H1 (cell line): Measurements from ENCODE around the gene LPP. TPM values are rescaled to one million over a fixed set of nuclear protein-coding genes. Genes with fewer than 3 reads are reported as not detected.

Experiments
- CTCF ChIA-PET: fragments of 300-600 bp; sonication (Branson Sonifier 250); formaldehyde crosslinking; loops from one replicate; lab custom pipeline; 2021; ENCODE audit not compliant: partially characterized antibody; lab: Charles Lee
- POLR2A ChIA-PET: fragments of 300-600 bp; sonication (Branson Sonifier 250); formaldehyde crosslinking; loops from one replicate; lab custom pipeline; 2021; ENCODE audit warnings: inconsistent platforms; ENCODE audit not compliant: partially characterized antibody; lab: Charles Lee
- DNase-seq, 2 experiments: peaks; one replicate each; pipeline versions ENCODE4 v3.0.0 to v3.0.0-alpha.2; 2010 to 2022; ENCODE audit warnings: low spot score in 2 of 2, low read depth in 1 of 2, mixed read lengths in 1 of 2
- FAIRE-seq: peaks from 2 replicates; lab custom pipeline; 2011; peaks lifted over from hg19 to GRCh38; lab: Jason Lieb, UNC
- H2AFZ ChIP-seq: 2 replicates; pipeline ENCODE4 v1.8.1; 2012; ENCODE audit warnings: low read length, inconsistent platforms
- H2AK5ac ChIP-seq: 2 replicates; pipeline ENCODE4 v1.6.1; 2013; ENCODE audit warnings: low read depth, low read length
- H2BK120ac ChIP-seq: replicated peaks from 2 replicates; pipeline ENCODE3; 2013; ENCODE audit warnings: low read depth, low read length, inconsistent platforms
- H2BK12ac ChIP-seq: 2 replicates; pipeline ENCODE4 v1.6.1; 2013; ENCODE audit warnings: low read depth, low read length
- H2BK15ac ChIP-seq: 2 replicates; pipeline ENCODE4 v1.6.1; 2013; ENCODE audit warnings: low read length
- H2BK20ac ChIP-seq: 2 replicates; pipeline ENCODE4 v1.6.1; 2013; ENCODE audit warnings: low read length
- H2BK5ac ChIP-seq: 2 replicates; pipeline ENCODE4 v1.6.1; 2013; ENCODE audit warnings: low read depth, low read length
- H3K14ac ChIP-seq: 2 replicates; pipeline ENCODE4 v1.6.1; 2013; ENCODE audit warnings: inconsistent platforms; ENCODE audit not compliant: insufficient read length
- H3K18ac ChIP-seq: 2 replicates; pipeline ENCODE4 v1.6.1; 2013; ENCODE audit warnings: low read length; ENCODE audit errors: extremely low read depth
- H3K23ac ChIP-seq: 2 replicates; pipeline ENCODE4 v1.6.1; 2013; ENCODE audit warnings: inconsistent platforms; ENCODE audit not compliant: insufficient read length
- H3K23me2 ChIP-seq: 2 replicates; pipeline ENCODE4 v1.6.1; 2013; ENCODE audit warnings: low read depth, low read length
- H3K27ac ChIP-seq: 2 replicates; pipeline ENCODE4 v1.6.1; 2011; ENCODE audit warnings: low read depth, low read length, inconsistent platforms
- H3K27me3 ChIP-seq, 4 experiments: replicated peaks in 1 of 4; 1 replicate in 1 of 4; 2 replicates in 3 of 4; pipeline versions ENCODE4 v1.6.1 to v1.8.1; 2011 to 2013; ENCODE audit warnings: low read length in 3 of 4, mild to moderate bottlenecking in 3 of 4, inconsistent platforms in 2 of 4, mixed read lengths in 2 of 4, moderate library complexity in 1 of 4; ENCODE audit not compliant: control insufficient read depth in 3 of 4, insufficient read depth in 3 of 4; ENCODE audit errors: extremely low read depth in 1 of 4
- H3K36me3 ChIP-seq, 4 experiments: 2 replicates each; pipeline versions ENCODE4 v1.6.1 to v1.8.1; 2011 to 2013; ENCODE audit warnings: mild to moderate bottlenecking in 4 of 4, low read length in 3 of 4, moderate library complexity in 2 of 4, control low read depth in 1 of 4, inconsistent platforms in 1 of 4; ENCODE audit not compliant: insufficient read depth in 4 of 4, control insufficient read depth in 2 of 4
- H3K4ac ChIP-seq: replicated peaks from 2 replicates; pipeline ENCODE3; 2013; ENCODE audit warnings: low read length, low read depth, mixed read lengths, inconsistent platforms; ENCODE audit not compliant: insufficient read length
- H3K4me1 ChIP-seq, 4 experiments: replicated peaks in 1 of 4; 1 replicate in 1 of 4; 2 replicates in 3 of 4; pipeline versions ENCODE4 v1.6.1 to v1.8.1; 2011 to 2013; ENCODE audit warnings: low read length in 3 of 4, inconsistent platforms in 2 of 4, mixed read lengths in 1 of 4; ENCODE audit not compliant: insufficient read depth in 4 of 4, control insufficient read depth in 3 of 4
- H3K4me2 ChIP-seq, 2 experiments: 2 replicates each; pipeline versions ENCODE4 v1.6.1 to v1.8.1; 2011 to 2013; ENCODE audit warnings: low read depth in 2 of 2, low read length in 2 of 2, control low read depth in 1 of 2, inconsistent platforms in 1 of 2, mild to moderate bottlenecking in 1 of 2; ENCODE audit not compliant: insufficient read depth in 1 of 2
- H3K4me3 ChIP-seq, 4 experiments: fragments of 200-600, 300-600 bp in 1 of 4; sonication (generic), shearing (Covaris generic), sonication (Bioruptor Twin) in 1 of 4; 2 replicates each; pipeline versions ENCODE4 v1.5.1 to v1.8.1; 2011 to 2016; ENCODE audit warnings: low read length in 4 of 4, low read depth in 3 of 4, control low read depth in 2 of 4, inconsistent platforms in 2 of 4, mild to moderate bottlenecking in 2 of 4, mixed read lengths in 1 of 4, moderate library complexity in 1 of 4; ENCODE audit not compliant: insufficient read depth in 2 of 4; ENCODE audit errors: extremely low read depth in 1 of 4
- H3K56ac ChIP-seq: replicated peaks from 2 replicates; pipeline ENCODE3; 2013; ENCODE audit warnings: low read depth, mild to moderate bottlenecking, mixed read lengths, low read length, inconsistent platforms; ENCODE audit not compliant: insufficient read length
- H3K79me1 ChIP-seq: 2 replicates; pipeline ENCODE4 v1.6.1; 2013; ENCODE audit warnings: low read depth, low read length, control low read depth
- H3K79me2 ChIP-seq, 2 experiments: 2 replicates each; pipeline versions ENCODE4 v1.6.1 to v1.8.1; 2012 to 2013; ENCODE audit warnings: low read length in 2 of 2, mild to moderate bottlenecking in 2 of 2, inconsistent platforms in 1 of 2; ENCODE audit not compliant: insufficient read depth in 2 of 2, control insufficient read depth in 1 of 2
- H3K9ac ChIP-seq, 4 experiments: replicated peaks in 1 of 4; 1 replicate in 1 of 4; 2 replicates in 3 of 4; pipeline versions ENCODE4 v1.6.1 to v1.8.1; 2011 to 2013; ENCODE audit warnings: low read depth in 3 of 4, low read length in 3 of 4, control low read depth in 2 of 4, mild to moderate bottlenecking in 2 of 4, moderate library complexity in 2 of 4, inconsistent platforms in 1 of 4; ENCODE audit errors: extremely low read depth in 1 of 4
- H3K9me3 ChIP-seq, 2 experiments: 2 replicates each; pipeline versions ENCODE4 v1.6.1 to v1.8.1; 2012 to 2013; ENCODE audit warnings: mild to moderate bottlenecking in 2 of 2, moderate library complexity in 2 of 2, control low read depth in 1 of 2, inconsistent platforms in 1 of 2, low read depth in 1 of 2, low read length in 1 of 2, mixed read lengths in 1 of 2; ENCODE audit not compliant: insufficient read depth in 2 of 2
- H4K20me1 ChIP-seq, 2 experiments: replicated peaks in 1 of 2; 2 replicates each; pipeline versions ENCODE3 to v1.8.1; 2011 to 2013; ENCODE audit warnings: inconsistent platforms in 2 of 2, low read length in 2 of 2, mild to moderate bottlenecking in 1 of 2; ENCODE audit not compliant: insufficient read depth in 2 of 2, control insufficient read depth in 1 of 2
- H4K5ac ChIP-seq: 2 replicates; pipeline ENCODE4 v1.6.1; 2013; ENCODE audit warnings: low read length, low read depth, mixed read lengths, inconsistent platforms; ENCODE audit not compliant: insufficient read length
- H4K8ac ChIP-seq: 2 replicates; pipeline ENCODE4 v1.8.0; 2013; ENCODE audit warnings: mild to moderate bottlenecking, moderate library complexity, low read length, inconsistent platforms; ENCODE audit not compliant: insufficient read depth; ENCODE audit errors: extremely low read depth
- H4K91ac ChIP-seq: replicated peaks from 2 replicates; pipeline ENCODE3; 2013; ENCODE audit warnings: low read length, mixed read lengths, inconsistent platforms; ENCODE audit not compliant: insufficient read length
- ATF3 ChIP-seq: IDR thresholded peaks from 2 replicates; pipeline ENCODE4 v1.6.1; 2011; ENCODE audit warnings: low read depth, mild to moderate bottlenecking, low read length; ENCODE audit not compliant: insufficient read depth
- CTCF ChIP-seq, 3 experiments: IDR thresholded peaks; 1 replicate in 2 of 3; 2 replicates in 1 of 3; pipeline versions ENCODE4 v1.5.1 to v1.6.1; 2011; ENCODE audit warnings: low read length in 3 of 3, mild to moderate bottlenecking in 3 of 3, inconsistent platforms in 2 of 3, low read depth in 1 of 3, moderate library complexity in 1 of 3; ENCODE audit not compliant: insufficient read depth in 1 of 3; ENCODE audit errors: control extremely low read depth in 1 of 3
- RAD21 ChIP-seq, 2 experiments: IDR thresholded peaks in 1 of 2; conservative IDR thresholded peaks in 1 of 2; 2 replicates each; pipeline ENCODE4 v1.6.1; 2011; ENCODE audit warnings: low read depth in 2 of 2, low read length in 2 of 2, improper control_type of control experiment in 1 of 2, inconsistent platforms in 1 of 2, mild to moderate bottlenecking in 1 of 2, moderate library complexity in 1 of 2
- SAP30 ChIP-seq: fragments of 300-600 bp; sonication (generic); IDR thresholded peaks from 2 replicates; pipeline ENCODE4 v1.7.1; 2012; ENCODE audit warnings: low read length, moderate library complexity, mild to moderate bottlenecking, inconsistent platforms; ENCODE audit not compliant: insufficient read depth, insufficient replicate concordance
- whole genome bisulfite sequencing, 2 experiments: shearing (Covaris generic) in 1 of 2; methylation state at CpG; one replicate each; pipeline versions ENCODE4 v1.1.6 to v1.1.7; 2013 to 2015; ENCODE audit warnings: low lambda C conversion rate in 2 of 2, mixed read lengths in 2 of 2, inconsistent platforms in 1 of 2, low coverage in 1 of 2, missing lambda C conversion rate in 1 of 2; ENCODE audit not compliant: insufficient replicate concordance in 2 of 2, insufficient coverage in 1 of 2, insufficient read length in 1 of 2; ENCODE audit errors: extremely low coverage in 1 of 2, missing lambda C conversion rate in 1 of 2; 5-methylcytosine and 5-hydroxymethylcytosine counted together
- polyA plus RNA-seq, 7 experiments: library from polyadenylated mRNA; depleted of rRNA in 3 of 7; stranded (reverse) in 5 of 7; unstranded in 2 of 7; fragments of >200 nt in 5 of 7; fragments of 200-250 nt in 2 of 7; gene quantifications; 1 replicate in 5 of 7; 2 replicates in 1 of 7; 4 replicates in 1 of 7; pipeline versions ENCODE4 v1.2.1 to v1.2.3, GENCODE V29; 2011 to 2013; ENCODE audit warnings: missing spikeins in 2 of 7, mixed read lengths in 2 of 7
- total RNA-seq: library from RNA; stranded (reverse); fragmentation: NEBNext Ultra II Directional; extraction: Animal tissue kit (Norgen Biotek cat#: 25700); gene quantifications from 2 replicates; pipeline ENCODE4 v1.2.1, GENCODE V29; 2021

Gene LPP
- total and polyA plus RNA-seq, 2 of the 8 experiments (the other 6 are each of a cell fraction or from before 2014, with no cell fraction given): 10.0 to 53.3 TPM

- no peak overlapping the region for H3K4me2 ChIP-seq
- H3K4me3 ChIP-seq: no peak overlapping the region
- H3K4ac ChIP-seq: no peak overlapping the region
- no peak overlapping the region for H4K5ac ChIP-seq
- no peaks in the 10 kb centered on the region for H3K79me2 ChIP-seq
- H4K8ac ChIP-seq: no peak overlapping the region
- no peak overlapping the region for H3K27ac ChIP-seq
- no peak overlapping the region for H4K91ac ChIP-seq
- H3K14ac ChIP-seq: no peak overlapping the region
- H3K79me1 ChIP-seq: no peaks in the 10 kb centered on the region
- no peak overlapping the region for H2BK12ac ChIP-seq
- H3K18ac ChIP-seq: peak overlapping the region; percentile 16; the same call in 1 of the 2 replicates
- no peak overlapping the region for H2AK5ac ChIP-seq
- H3K9me3 ChIP-seq: no peaks in the 10 kb centered on the region
- DNase-seq (no peak), FAIRE-seq (peak; percentile 7)
- ChIA-PET POLR2A (interaction anchor here (0.5 to 1.2 kb wide), 2 partner anchors 24 to 181 kb away, joined by 3 to 4 read pairs; no protein-coding TSS in a partner anchor), CTCF (interaction anchor here (0.8 to 6.9 kb wide), 17 partner anchors 8 to 1190 kb away, joined by 3 to 49 read pairs (median 4); no protein-coding TSS in a partner anchor)
- H4K20me1 ChIP-seq: no peaks in the 10 kb centered on the region
- H3K23me2 ChIP-seq: no peaks in the 10 kb centered on the region
- no peak overlapping the region for H3K56ac ChIP-seq
- 66% methylated on average over 2 of the region's 2 CpGs; no CpG with 5 or more reads in 1 of the 2 experiments for WGBS, 2 experiments
- H3K9ac ChIP-seq: no peak overlapping the region
- no peaks in the 10 kb centered on the region for H3K36me3 ChIP-seq
- no peak overlapping the region for H2BK5ac ChIP-seq
- H3K23ac ChIP-seq: no peak overlapping the region
- H2BK20ac ChIP-seq: no peak overlapping the region
- no peaks in the 10 kb centered on the region for H3K4me1 ChIP-seq
- TF ChIP-seq CTCF (IDR thresholded peaks at IDR 0.05; ENCODE audit: control extremely low read depth in 1 of 3, insufficient read depth in 1 of 3, low read depth in 1 of 3, low read length in 3 of 3) (peak in 2 of 3 experiments; percentile 33 to 46; a peak in 3 of 4 replicates), ATF3 (no peak), SAP30 (no peak), RAD21 (IDR thresholded peaks at IDR 0.05 in 1 of 2, conservative IDR thresholded peaks at IDR 0.05 in 1 of 2; ENCODE audit: low read depth in 2 of 2, low read length in 2 of 2) (peak; percentile 27 to 57; a peak in 3 of 4 replicates)
- TF ChIP-seq, all 59 proteins: peak for 2
- Histone ChIP-seq H2AFZ (0 out of 2 replicates have a peak overlapping the region, but pooled peaks have one; percentile 34), H2BK15ac (no peak overlapping the region), H2BK120ac (no peak overlapping the region), H3K27me3 (no peaks in the 10 kb centered on the region)
These were observed 775.2 kb downstream of the LPP start for GRCh38 chr3:188929137-188929536.
